Measurements from ENCODE around the gene ELF1.

ELF1 gene

GRCh38 chr13:41032691-41033376 is 13.7 kb upstream of the ELF1 start:
- Histone ChIP-seq H3K9me3 (replicated peaks in 1 of 2; ENCODE audit: control insufficient read depth in 2 of 2, insufficient read depth in 1 of 2, low read depth in 1 of 2, low read length in 2 of 2) (no peaks in the 10 kb centered on the region), H3K9ac (ENCODE audit: low read depth, low read length, poor library complexity) (no peak overlapping the region), H3K36me3 (replicated peaks in 1 of 2; ENCODE audit: control insufficient read depth in 2 of 2, insufficient read depth in 2 of 2, low read length in 2 of 2) (no peaks in the 10 kb centered on the region), H3K4me1 (ENCODE audit: control insufficient read depth in 2 of 2, insufficient read depth in 1 of 2, low read depth in 1 of 2, low read length in 2 of 2) (no peaks in the 10 kb centered on the region), H3K79me1 (ENCODE audit: low read depth, low read length) (no peaks in the 10 kb centered on the region), H3K23ac (ENCODE audit: low read depth, low read length, poor library complexity) (no peak overlapping the region), H3K4ac (ENCODE audit: low read length) (no peak overlapping the region), H3K14ac (ENCODE audit: low read length) (no peak overlapping the region), H2BK5ac (ENCODE audit: low read length) (no peak overlapping the region), H2BK12ac (ENCODE audit: low read length) (no peak overlapping the region), H3K27me3 (ENCODE audit: control insufficient read depth in 3 of 3, insufficient read depth in 3 of 3, low read depth in 1 of 3, low read length in 3 of 3) (no peaks in the 10 kb centered on the region), H4K8ac (ENCODE audit: low read depth, low read length) (no peak overlapping the region), H2AFZ (ENCODE audit: low read length) (no peak overlapping the region), H3K18ac (ENCODE audit: low read length) (no peak overlapping the region), H4K91ac (ENCODE audit: low read depth, low read length, poor library complexity) (no peak overlapping the region), H2AK5ac (ENCODE audit: low read depth, low read length) (no peak overlapping the region), H3K4me2 (ENCODE audit: insufficient read depth, low read length, poor library complexity, severe bottlenecking) (no peak overlapping the region), H2BK120ac (ENCODE audit: low read depth, low read length) (no peak overlapping the region), H3K4me3 (ENCODE audit: low read length in 2 of 2) (no peak overlapping the region), H2BK15ac (ENCODE audit: low read length) (no peak overlapping the region), H3K27ac (replicated peaks; ENCODE audit: low read length) (no peak overlapping the region)
- WGBS, 2 donors (ENCODE audit: extremely low coverage in 2 of 2, insufficient read length in 2 of 2, insufficient replicate concordance in 1 of 2), result no CpG with 5 or more reads among the region's 2 CpGs
- DNase-seq (ENCODE audit: low spot score), result no peak

GRCh38 chr13:41029629-41030028 is 10.5 kb upstream of the ELF1 start:
- H4K91ac ChIP-seq (ENCODE audit: low read depth, low read length, poor library complexity), result no peak overlapping the region
- no peak overlapping the region for H3K4ac ChIP-seq (ENCODE audit: low read length)
- no peak overlapping the region for H3K18ac ChIP-seq (ENCODE audit: low read length)
- no peak overlapping the region for H2BK12ac ChIP-seq (ENCODE audit: low read length)
- no peaks in the 10 kb centered on the region for H3K27me3 ChIP-seq (ENCODE audit: control insufficient read depth in 3 of 3, insufficient read depth in 3 of 3, low read depth in 1 of 3, low read length in 3 of 3)
- no peaks in the 10 kb centered on the region for H3K36me3 ChIP-seq (replicated peaks in 1 of 2; ENCODE audit: control insufficient read depth in 2 of 2, insufficient read depth in 2 of 2, low read length in 2 of 2)
- H3K27ac ChIP-seq (replicated peaks; ENCODE audit: low read length), result no peak overlapping the region
- no peaks in the 10 kb centered on the region for H3K4me1 ChIP-seq (ENCODE audit: control insufficient read depth in 2 of 2, insufficient read depth in 1 of 2, low read depth in 1 of 2, low read length in 2 of 2)
- no peaks in the 10 kb centered on the region for H3K79me1 ChIP-seq (ENCODE audit: low read depth, low read length)
- H3K9me3 ChIP-seq (replicated peaks in 1 of 2; ENCODE audit: control insufficient read depth in 2 of 2, insufficient read depth in 1 of 2, low read depth in 1 of 2, low read length in 2 of 2), result no peaks in the 10 kb centered on the region
- no peak overlapping the region for H3K4me2 ChIP-seq (ENCODE audit: insufficient read depth, low read length, poor library complexity, severe bottlenecking)
- no peak overlapping the region for H3K9ac ChIP-seq (ENCODE audit: low read depth, low read length, poor library complexity)
- no peak overlapping the region for H2BK120ac ChIP-seq (ENCODE audit: low read depth, low read length)
- no peak overlapping the region for H2BK5ac ChIP-seq (ENCODE audit: low read length)
- no peak overlapping the region for H3K4me3 ChIP-seq (ENCODE audit: low read length in 2 of 2)
- no peak overlapping the region for H3K14ac ChIP-seq (ENCODE audit: low read length)
- H2BK15ac ChIP-seq (ENCODE audit: low read length), result no peak overlapping the region
- H4K8ac ChIP-seq (ENCODE audit: low read depth, low read length), result no peak overlapping the region
- WGBS, 2 donors (ENCODE audit: extremely low coverage in 2 of 2, insufficient read length in 2 of 2, insufficient replicate concordance in 1 of 2), result no CpG with 5 or more reads among the region's 2 CpGs
- no peak for DNase-seq (ENCODE audit: low spot score)
- H2AK5ac ChIP-seq (ENCODE audit: low read depth, low read length), result no peak overlapping the region
- no peak overlapping the region for H3K23ac ChIP-seq (ENCODE audit: low read depth, low read length, poor library complexity)
- no peak overlapping the region for H2AFZ ChIP-seq (ENCODE audit: low read length)

- Histone ChIP-seq H3K36me3 (replicated peaks in 1 of 2; ENCODE audit: control insufficient read depth in 2 of 2, insufficient read depth in 2 of 2, low read length in 2 of 2) (no peaks in the 10 kb centered on the region), H4K91ac (ENCODE audit: low read depth, low read length, poor library complexity) (no peak overlapping the region), H3K4me1 (ENCODE audit: control insufficient read depth in 2 of 2, insufficient read depth in 1 of 2, low read depth in 1 of 2, low read length in 2 of 2) (no peaks in the 10 kb centered on the region), H3K9me3 (replicated peaks in 1 of 2; ENCODE audit: control insufficient read depth in 2 of 2, insufficient read depth in 1 of 2, low read depth in 1 of 2, low read length in 2 of 2) (no peaks in the 10 kb centered on the region), H3K9ac (ENCODE audit: low read depth, low read length, poor library complexity) (no peak overlapping the region), H3K4me2 (ENCODE audit: insufficient read depth, low read length, poor library complexity, severe bottlenecking) (no peak overlapping the region), H3K27ac (replicated peaks; ENCODE audit: low read length) (no peak overlapping the region), H3K18ac (ENCODE audit: low read length) (no peak overlapping the region), H3K4me3 (ENCODE audit: low read length in 2 of 2) (no peak overlapping the region), H2AFZ (ENCODE audit: low read length) (no peak overlapping the region), H3K27me3 (ENCODE audit: control insufficient read depth in 3 of 3, insufficient read depth in 3 of 3, low read depth in 1 of 3, low read length in 3 of 3) (no peaks in the 10 kb centered on the region), H2BK15ac (ENCODE audit: low read length) (no peak overlapping the region), H4K8ac (ENCODE audit: low read depth, low read length) (no peak overlapping the region), H3K79me1 (ENCODE audit: low read depth, low read length) (no peaks in the 10 kb centered on the region), H2BK120ac (ENCODE audit: low read depth, low read length) (no peak overlapping the region), H2AK5ac (ENCODE audit: low read depth, low read length) (no peak overlapping the region), H3K4ac (ENCODE audit: low read length) (no peak overlapping the region), H3K23ac (ENCODE audit: low read depth, low read length, poor library complexity) (no peak overlapping the region), H2BK5ac (ENCODE audit: low read length) (no peak overlapping the region), H3K14ac (ENCODE audit: low read length) (no peak overlapping the region), H2BK12ac (ENCODE audit: low read length) (no peak overlapping the region)
- no CpG with 5 or more reads among the region's 2 CpGs for WGBS, 2 donors (ENCODE audit: extremely low coverage in 2 of 2, insufficient read length in 2 of 2, insufficient replicate concordance in 1 of 2)
- no peak for DNase-seq (ENCODE audit: low spot score)
Measured at GRCh38 chr13:41028051-41028450, 8.9 kb upstream of the ELF1 start.

DNA sequence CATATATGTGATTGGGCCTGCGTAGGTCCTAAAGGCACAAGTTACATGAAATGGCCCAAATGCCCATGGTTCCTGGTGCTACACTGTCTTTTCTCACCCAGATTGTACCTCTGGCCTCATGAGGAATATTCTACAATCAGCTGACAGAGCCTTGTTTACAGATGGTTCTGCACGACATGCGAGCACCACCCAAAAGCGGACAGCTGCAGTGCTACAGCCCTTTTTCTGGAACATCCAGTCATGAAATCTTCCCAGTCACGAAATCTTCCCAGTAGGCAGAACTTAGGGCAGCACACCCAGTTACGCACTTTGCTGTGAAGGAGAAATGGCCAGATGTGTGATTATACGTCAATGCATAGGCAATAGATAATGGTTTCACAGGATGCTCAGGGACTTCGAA is 7.7 kb upstream of the ELF1 start:
- Histone ChIP-seq H3K36me3 (replicated peaks in 1 of 2; ENCODE audit: control insufficient read depth in 2 of 2, insufficient read depth in 2 of 2, low read length in 2 of 2) (no peaks in the 10 kb centered on the region), H2BK5ac (ENCODE audit: low read length) (no peak overlapping the region), H3K23ac (ENCODE audit: low read depth, low read length, poor library complexity) (no peak overlapping the region), H3K4me1 (ENCODE audit: control insufficient read depth in 2 of 2, insufficient read depth in 1 of 2, low read depth in 1 of 2, low read length in 2 of 2) (no peaks in the 10 kb centered on the region), H3K18ac (ENCODE audit: low read length) (no peak overlapping the region), H4K8ac (ENCODE audit: low read depth, low read length) (no peak overlapping the region), H3K79me1 (ENCODE audit: low read depth, low read length) (no peaks in the 10 kb centered on the region), H3K4me2 (ENCODE audit: insufficient read depth, low read length, poor library complexity, severe bottlenecking) (no peak overlapping the region), H2AFZ (ENCODE audit: low read length) (no peak overlapping the region), H2BK12ac (ENCODE audit: low read length) (no peak overlapping the region), H3K9me3 (replicated peaks in 1 of 2; ENCODE audit: control insufficient read depth in 2 of 2, insufficient read depth in 1 of 2, low read depth in 1 of 2, low read length in 2 of 2) (no peaks in the 10 kb centered on the region), H3K9ac (ENCODE audit: low read depth, low read length, poor library complexity) (no peak overlapping the region), H3K14ac (ENCODE audit: low read length) (no peak overlapping the region), H2AK5ac (ENCODE audit: low read depth, low read length) (no peak overlapping the region), H4K91ac (ENCODE audit: low read depth, low read length, poor library complexity) (no peak overlapping the region), H3K4me3 (ENCODE audit: low read length in 2 of 2) (no peak overlapping the region), H3K27me3 (ENCODE audit: control insufficient read depth in 3 of 3, insufficient read depth in 3 of 3, low read depth in 1 of 3, low read length in 3 of 3) (no peaks in the 10 kb centered on the region), H2BK120ac (ENCODE audit: low read depth, low read length) (no peak overlapping the region), H3K4ac (ENCODE audit: low read length) (no peak overlapping the region), H2BK15ac (ENCODE audit: low read length) (no peak overlapping the region), H3K27ac (replicated peaks; ENCODE audit: low read length) (no peak overlapping the region)
- DNase-seq (ENCODE audit: low spot score), result no peak
- no CpG with 5 or more reads among the region's 8 CpGs for WGBS, 2 donors (ENCODE audit: extremely low coverage in 2 of 2, insufficient read length in 2 of 2, insufficient replicate concordance in 1 of 2)

Data from neuronal stem cell (in vitro differentiated cells).